Liver (tissue), 9 donors: ENCODE data around the gene CA5A. TPM values are rescaled to one million over a fixed set of nuclear protein-coding genes. Genes with fewer than 3 reads are reported as not detected.

Experiments used
- DNase-seq: peaks from one replicate; pipeline ENCODE4 v3.0.0-alpha.2; 2017; ENCODE audit warnings: low spot score
- H3K27ac ChIP-seq, 2 donors: one replicate each; pipeline ENCODE4 v1.7.0; 2013; ENCODE audit warnings: inconsistent platforms in 2 of 2, low read length in 2 of 2, control low read depth in 1 of 2, low read depth in 1 of 2, mild to moderate bottlenecking in 1 of 2
- H3K27me3 ChIP-seq, 4 donors: one replicate each; pipeline versions ENCODE4 v1.6.1 to v1.7.0; 2013; ENCODE audit warnings: low read length in 3 of 4, inconsistent platforms in 1 of 4, mild to moderate bottlenecking in 1 of 4, moderate library complexity in 1 of 4; ENCODE audit not compliant: control insufficient read depth in 4 of 4, insufficient read depth in 4 of 4
- H3K36me3 ChIP-seq, 4 donors: one replicate each; pipeline versions ENCODE4 v1.6.1 to v1.7.0; 2013; ENCODE audit warnings: low read length in 3 of 4, mild to moderate bottlenecking in 3 of 4, low read depth in 1 of 4, moderate library complexity in 1 of 4; ENCODE audit not compliant: control insufficient read depth in 4 of 4, insufficient read depth in 3 of 4
- H3K4me1 ChIP-seq, 4 donors: one replicate each; pipeline versions ENCODE4 v1.6.1 to v1.7.0; 2013; ENCODE audit warnings: low read length in 3 of 4, mild to moderate bottlenecking in 3 of 4, moderate library complexity in 1 of 4; ENCODE audit not compliant: control insufficient read depth in 4 of 4, insufficient read depth in 4 of 4
- H3K4me3 ChIP-seq, 3 donors: one replicate each; pipeline versions ENCODE4 v1.6.1 to v1.7.0; 2013; ENCODE audit warnings: low read length in 3 of 3, control low read depth in 1 of 3, low read depth in 1 of 3, mild to moderate bottlenecking in 1 of 3
- H3K9ac ChIP-seq, 2 donors: one replicate each; pipeline ENCODE4 v1.7.0; 2013; ENCODE audit warnings: low read length in 2 of 2, mild to moderate bottlenecking in 2 of 2, moderate library complexity in 2 of 2, control low read depth in 1 of 2, low read depth in 1 of 2
- H3K9me3 ChIP-seq, 4 donors: one replicate each; pipeline versions ENCODE4 v1.6.1 to v1.7.0; 2013; ENCODE audit warnings: low read length in 3 of 4; ENCODE audit not compliant: control insufficient read depth in 4 of 4
- ATF3 ChIP-seq: IDR thresholded peaks from 2 replicates; pipeline ENCODE4 v1.6.1; 2016; ENCODE audit warnings: antibody characterized with exemption
- FOXA2 ChIP-seq: IDR thresholded peaks from 2 replicates; pipeline ENCODE4 v1.6.1; 2016; ENCODE audit warnings: antibody characterized with exemption
- GABPA ChIP-seq, 2 donors: IDR thresholded peaks in 1 of 2; conservative IDR thresholded peaks in 1 of 2; 2 replicates each; pipeline ENCODE4 v1.6.1; 2016; ENCODE audit warnings: antibody characterized with exemption in 2 of 2, mild to moderate bottlenecking in 1 of 2, moderate library complexity in 1 of 2
- HNF4A ChIP-seq, 2 donors: conservative IDR thresholded peaks; 2 replicates each; pipeline ENCODE4 v1.6.1; 2016; ENCODE audit warnings: antibody characterized with exemption in 2 of 2, mild to moderate bottlenecking in 2 of 2
- JUND ChIP-seq, 2 donors: IDR thresholded peaks; 2 replicates each; pipeline ENCODE4 v1.6.1; 2016; ENCODE audit warnings: antibody characterized with exemption in 2 of 2
- MAX ChIP-seq: IDR thresholded peaks from 2 replicates; pipeline ENCODE4 v1.6.1; 2016; ENCODE audit warnings: antibody characterized with exemption
- NR2F2 ChIP-seq: IDR thresholded peaks from 2 replicates; pipeline ENCODE4 v1.6.1; 2016; ENCODE audit warnings: antibody characterized with exemption
- RAD21 ChIP-seq, 2 donors: IDR thresholded peaks; 2 replicates each; pipeline ENCODE4 v1.6.1; 2016; ENCODE audit warnings: antibody characterized with exemption in 2 of 2, mild to moderate bottlenecking in 2 of 2
- REST ChIP-seq: IDR thresholded peaks from 2 replicates; pipeline ENCODE4 v1.6.1; 2016; ENCODE audit warnings: antibody characterized with exemption, mild to moderate bottlenecking
- YY1 ChIP-seq: IDR thresholded peaks from 2 replicates; pipeline ENCODE4 v1.6.1; 2016; ENCODE audit warnings: antibody characterized with exemption, mild to moderate bottlenecking
- ZBTB33 ChIP-seq: IDR thresholded peaks from 2 replicates; pipeline ENCODE4 v1.6.1; 2016; ENCODE audit warnings: antibody characterized with exemption
- WGBS: extraction: QIAGEN DNeasy Blood & Tissue Kit; methylation state at CpG from one replicate; pipeline ENCODE4 v1.1.7; 2013; 5-methylcytosine and 5-hydroxymethylcytosine counted together
- polyA plus RNA-seq, 2 donors: library from polyadenylated mRNA; stranded (reverse) in 1 of 2; unstranded in 1 of 2; fragments of 200-250 nt in 1 of 2; fragments of >200 nt in 1 of 2; fragmentation: Nextera tagmentation in 1 of 2; extraction: Ambion mirVana in 1 of 2; gene quantifications; one replicate each; pipeline versions ENCODE4 v1.2.1 to v1.2.3, GENCODE V29; 2013 to 2015
- total RNA-seq, 2 donors: library from RNA; depleted of rRNA; stranded (reverse); fragments of >200 nt; gene quantifications; one replicate each; pipeline ENCODE4 v1.2.3, GENCODE V29; 2014
- donor health status: healthy.
- donor health status: healthy.
- donor health status: healthy.
- donor health status: healthy.
- donor health status: healthy.

Gene CA5A
- total and polyA plus RNA-seq, 4 donors: 12.3 to 66.8 (median 33.6) TPM

- Histone ChIP-seq H3K4me3 (no peak overlapping the region), H3K27me3 (no peaks in the 10 kb centered on the region), H3K9me3 (no peaks in the 10 kb centered on the region), H3K9ac (peak overlapping the region in 1 of 2 donors; percentile 14), H3K36me3 (peaks cover 0 to 5% (median 0%) of the 10 kb centered on the region in 4 donors), H3K4me1 (peaks cover 0 to 41% (median 31%) of the 10 kb centered on the region in 4 donors), H3K27ac (peak overlapping the region; percentile 46 to 72)
- DNase-seq: no peak
- 83% methylated on average over 14 of the region's 14 CpGs for WGBS
- TF ChIP-seq MAX (no peak), YY1 (no peak), RAD21 (IDR thresholded peaks at IDR 0.05) (no peak), JUND (IDR thresholded peaks at IDR 0.05) (no peak), HNF4A (conservative IDR thresholded peaks at IDR 0.05) (no peak), ZBTB33 (no peak), FOXA2 (no peak), ATF3 (no peak), GABPA (IDR thresholded peaks at IDR 0.05 in 1 of 2, conservative IDR thresholded peaks at IDR 0.05 in 1 of 2) (no peak), REST (no peak), NR2F2 (no peak)
Measured at GRCh38 chr16:87954361-87954760, 18.0 kb upstream of the CA5A start.

GRCh38 chr16:87953308-87954215 lies 17.2 kb upstream of the CA5A start:
- Histone ChIP-seq H3K9ac (no peak overlapping the region), H3K9me3 (no peaks in the 10 kb centered on the region), H3K27ac (peak overlapping the region; percentile 46 to 72), H3K36me3 (peaks cover 0 to 5% (median 0%) of the 10 kb centered on the region in 4 donors), H3K4me3 (no peak overlapping the region), H3K4me1 (peaks cover 0 to 48% (median 35%) of the 10 kb centered on the region in 4 donors), H3K27me3 (no peaks in the 10 kb centered on the region)
- no peak for DNase-seq
- TF ChIP-seq YY1: peak; percentile 49
- no peak for TF ChIP-seq GABPA (IDR thresholded peaks at IDR 0.05 in 1 of 2, conservative IDR thresholded peaks at IDR 0.05 in 1 of 2)
- WGBS: 80% methylated on average over 15 of the region's 15 CpGs
